H1 (cell line): ENCODE data around the gene CRABP2. TPM values are rescaled to one million over a fixed set of nuclear protein-coding genes. Genes with fewer than 3 reads are reported as not detected.
A peak's percentile ranks its signal among the peaks of the same experiment; 100 is the strongest.

Source experiments
- CTCF ChIA-PET: fragments of 300-600 bp; sonication (Branson Sonifier 250); formaldehyde crosslinking; loops from one replicate; lab custom pipeline; 2021; ENCODE audit not compliant: partially characterized antibody; lab: Charles Lee
- POLR2A ChIA-PET: fragments of 300-600 bp; sonication (Branson Sonifier 250); formaldehyde crosslinking; loops from one replicate; lab custom pipeline; 2021; ENCODE audit warnings: inconsistent platforms; ENCODE audit not compliant: partially characterized antibody; lab: Charles Lee
- DNase-seq, 2 experiments: peaks; one replicate each; pipeline versions ENCODE4 v3.0.0 to v3.0.0-alpha.2; 2010 to 2022; ENCODE audit warnings: low spot score in 2 of 2, low read depth in 1 of 2, mixed read lengths in 1 of 2
- FAIRE-seq: peaks from 2 replicates; lab custom pipeline; 2011; peaks lifted over from hg19 to GRCh38; lab: Jason Lieb, UNC
- H2AFZ ChIP-seq: 2 replicates; pipeline ENCODE4 v1.8.1; 2012; ENCODE audit warnings: low read length, inconsistent platforms
- H2AK5ac ChIP-seq: 2 replicates; pipeline ENCODE4 v1.6.1; 2013; ENCODE audit warnings: low read depth, low read length
- H2BK120ac ChIP-seq: replicated peaks from 2 replicates; pipeline ENCODE3; 2013; ENCODE audit warnings: low read depth, low read length, inconsistent platforms
- H2BK12ac ChIP-seq: 2 replicates; pipeline ENCODE4 v1.6.1; 2013; ENCODE audit warnings: low read depth, low read length
- H2BK15ac ChIP-seq: 2 replicates; pipeline ENCODE4 v1.6.1; 2013; ENCODE audit warnings: low read length
- H2BK20ac ChIP-seq: 2 replicates; pipeline ENCODE4 v1.6.1; 2013; ENCODE audit warnings: low read length
- H2BK5ac ChIP-seq: 2 replicates; pipeline ENCODE4 v1.6.1; 2013; ENCODE audit warnings: low read depth, low read length
- H3K14ac ChIP-seq: 2 replicates; pipeline ENCODE4 v1.6.1; 2013; ENCODE audit warnings: inconsistent platforms; ENCODE audit not compliant: insufficient read length
- H3K18ac ChIP-seq: 2 replicates; pipeline ENCODE4 v1.6.1; 2013; ENCODE audit warnings: low read length; ENCODE audit errors: extremely low read depth
- H3K23ac ChIP-seq: 2 replicates; pipeline ENCODE4 v1.6.1; 2013; ENCODE audit warnings: inconsistent platforms; ENCODE audit not compliant: insufficient read length
- H3K23me2 ChIP-seq: 2 replicates; pipeline ENCODE4 v1.6.1; 2013; ENCODE audit warnings: low read depth, low read length
- H3K27ac ChIP-seq: 2 replicates; pipeline ENCODE4 v1.6.1; 2011; ENCODE audit warnings: low read depth, low read length, inconsistent platforms
- H3K27me3 ChIP-seq, 4 experiments: replicated peaks in 1 of 4; 1 replicate in 1 of 4; 2 replicates in 3 of 4; pipeline versions ENCODE4 v1.6.1 to v1.8.1; 2011 to 2013; ENCODE audit warnings: low read length in 3 of 4, mild to moderate bottlenecking in 3 of 4, inconsistent platforms in 2 of 4, mixed read lengths in 2 of 4, moderate library complexity in 1 of 4; ENCODE audit not compliant: control insufficient read depth in 3 of 4, insufficient read depth in 3 of 4; ENCODE audit errors: extremely low read depth in 1 of 4
- H3K36me3 ChIP-seq, 4 experiments: 2 replicates each; pipeline versions ENCODE4 v1.6.1 to v1.8.1; 2011 to 2013; ENCODE audit warnings: mild to moderate bottlenecking in 4 of 4, low read length in 3 of 4, moderate library complexity in 2 of 4, control low read depth in 1 of 4, inconsistent platforms in 1 of 4; ENCODE audit not compliant: insufficient read depth in 4 of 4, control insufficient read depth in 2 of 4
- H3K4ac ChIP-seq: replicated peaks from 2 replicates; pipeline ENCODE3; 2013; ENCODE audit warnings: low read length, low read depth, mixed read lengths, inconsistent platforms; ENCODE audit not compliant: insufficient read length
- H3K4me1 ChIP-seq, 4 experiments: replicated peaks in 1 of 4; 1 replicate in 1 of 4; 2 replicates in 3 of 4; pipeline versions ENCODE4 v1.6.1 to v1.8.1; 2011 to 2013; ENCODE audit warnings: low read length in 3 of 4, inconsistent platforms in 2 of 4, mixed read lengths in 1 of 4; ENCODE audit not compliant: insufficient read depth in 4 of 4, control insufficient read depth in 3 of 4
- H3K4me2 ChIP-seq, 2 experiments: 2 replicates each; pipeline versions ENCODE4 v1.6.1 to v1.8.1; 2011 to 2013; ENCODE audit warnings: low read depth in 2 of 2, low read length in 2 of 2, control low read depth in 1 of 2, inconsistent platforms in 1 of 2, mild to moderate bottlenecking in 1 of 2; ENCODE audit not compliant: insufficient read depth in 1 of 2
- H3K4me3 ChIP-seq, 4 experiments: fragments of 200-600, 300-600 bp in 1 of 4; sonication (generic), shearing (Covaris generic), sonication (Bioruptor Twin) in 1 of 4; 2 replicates each; pipeline versions ENCODE4 v1.5.1 to v1.8.1; 2011 to 2016; ENCODE audit warnings: low read length in 4 of 4, low read depth in 3 of 4, control low read depth in 2 of 4, inconsistent platforms in 2 of 4, mild to moderate bottlenecking in 2 of 4, mixed read lengths in 1 of 4, moderate library complexity in 1 of 4; ENCODE audit not compliant: insufficient read depth in 2 of 4; ENCODE audit errors: extremely low read depth in 1 of 4
- H3K56ac ChIP-seq: replicated peaks from 2 replicates; pipeline ENCODE3; 2013; ENCODE audit warnings: low read depth, mild to moderate bottlenecking, mixed read lengths, low read length, inconsistent platforms; ENCODE audit not compliant: insufficient read length
- H3K79me1 ChIP-seq: 2 replicates; pipeline ENCODE4 v1.6.1; 2013; ENCODE audit warnings: low read depth, low read length, control low read depth
- H3K79me2 ChIP-seq, 2 experiments: 2 replicates each; pipeline versions ENCODE4 v1.6.1 to v1.8.1; 2012 to 2013; ENCODE audit warnings: low read length in 2 of 2, mild to moderate bottlenecking in 2 of 2, inconsistent platforms in 1 of 2; ENCODE audit not compliant: insufficient read depth in 2 of 2, control insufficient read depth in 1 of 2
- H3K9ac ChIP-seq, 4 experiments: replicated peaks in 1 of 4; 1 replicate in 1 of 4; 2 replicates in 3 of 4; pipeline versions ENCODE4 v1.6.1 to v1.8.1; 2011 to 2013; ENCODE audit warnings: low read depth in 3 of 4, low read length in 3 of 4, control low read depth in 2 of 4, mild to moderate bottlenecking in 2 of 4, moderate library complexity in 2 of 4, inconsistent platforms in 1 of 4; ENCODE audit errors: extremely low read depth in 1 of 4
- H3K9me3 ChIP-seq, 2 experiments: 2 replicates each; pipeline versions ENCODE4 v1.6.1 to v1.8.1; 2012 to 2013; ENCODE audit warnings: mild to moderate bottlenecking in 2 of 2, moderate library complexity in 2 of 2, control low read depth in 1 of 2, inconsistent platforms in 1 of 2, low read depth in 1 of 2, low read length in 1 of 2, mixed read lengths in 1 of 2; ENCODE audit not compliant: insufficient read depth in 2 of 2
- H4K20me1 ChIP-seq, 2 experiments: replicated peaks in 1 of 2; 2 replicates each; pipeline versions ENCODE3 to v1.8.1; 2011 to 2013; ENCODE audit warnings: inconsistent platforms in 2 of 2, low read length in 2 of 2, mild to moderate bottlenecking in 1 of 2; ENCODE audit not compliant: insufficient read depth in 2 of 2, control insufficient read depth in 1 of 2
- H4K5ac ChIP-seq: 2 replicates; pipeline ENCODE4 v1.6.1; 2013; ENCODE audit warnings: low read length, low read depth, mixed read lengths, inconsistent platforms; ENCODE audit not compliant: insufficient read length
- H4K8ac ChIP-seq: 2 replicates; pipeline ENCODE4 v1.8.0; 2013; ENCODE audit warnings: mild to moderate bottlenecking, moderate library complexity, low read length, inconsistent platforms; ENCODE audit not compliant: insufficient read depth; ENCODE audit errors: extremely low read depth
- H4K91ac ChIP-seq: replicated peaks from 2 replicates; pipeline ENCODE3; 2013; ENCODE audit warnings: low read length, mixed read lengths, inconsistent platforms; ENCODE audit not compliant: insufficient read length
- CBX8 ChIP-seq: fragments of 300-800, 300-1000 bp; sonication (generic); IDR thresholded peaks from 2 replicates; pipeline ENCODE4 v1.7.1; 2016; ENCODE audit warnings: low read depth, low read length, borderline replicate concordance
- E2F6 ChIP-seq: IDR thresholded peaks from 2 replicates; pipeline ENCODE4 v1.6.1; 2012; ENCODE audit warnings: inconsistent platforms
- MAFK ChIP-seq: IDR thresholded peaks from 2 replicates; pipeline ENCODE4 v1.6.1; 2012; ENCODE audit warnings: low read depth, mild to moderate bottlenecking, improper control_type of control experiment, low read length
- RAD21 ChIP-seq, 2 experiments: IDR thresholded peaks in 1 of 2; conservative IDR thresholded peaks in 1 of 2; 2 replicates each; pipeline ENCODE4 v1.6.1; 2011; ENCODE audit warnings: low read depth in 2 of 2, low read length in 2 of 2, improper control_type of control experiment in 1 of 2, inconsistent platforms in 1 of 2, mild to moderate bottlenecking in 1 of 2, moderate library complexity in 1 of 2
- RNF2 ChIP-seq: fragments of 200-900, 300-1000 bp; sonication (generic); IDR thresholded peaks from 2 replicates; pipeline ENCODE4 v1.7.1; 2016; ENCODE audit warnings: borderline replicate concordance, low read depth, mild to moderate bottlenecking, antibody characterized with exemption, low read length; ENCODE audit not compliant: poor library complexity, severe bottlenecking; ENCODE audit errors: missing control alignments
- SRF ChIP-seq: IDR thresholded peaks from 2 replicates; pipeline ENCODE4 v1.6.1; 2011; ENCODE audit warnings: mild to moderate bottlenecking, low read depth, low read length, moderate library complexity
- SUZ12 ChIP-seq: fragments of 200-600 bp; sonication (generic); IDR thresholded peaks from 2 replicates; pipeline ENCODE4 v1.6.1; 2012; ENCODE audit warnings: mild to moderate bottlenecking, inconsistent platforms, low read length, moderate library complexity, mixed read lengths
- USF2 ChIP-seq: IDR thresholded peaks from 2 replicates; pipeline ENCODE4 v1.6.1; 2011; ENCODE audit warnings: low read length, improper control_type of control experiment
- WGBS, 2 experiments: shearing (Covaris generic) in 1 of 2; methylation state at CpG; one replicate each; pipeline versions ENCODE4 v1.1.6 to v1.1.7; 2013 to 2015; ENCODE audit warnings: low lambda C conversion rate in 2 of 2, mixed read lengths in 2 of 2, inconsistent platforms in 1 of 2, low coverage in 1 of 2, missing lambda C conversion rate in 1 of 2; ENCODE audit not compliant: insufficient replicate concordance in 2 of 2, insufficient coverage in 1 of 2, insufficient read length in 1 of 2; ENCODE audit errors: extremely low coverage in 1 of 2, missing lambda C conversion rate in 1 of 2; 5-methylcytosine and 5-hydroxymethylcytosine counted together
- polyA plus RNA-seq, 7 experiments: library from polyadenylated mRNA; depleted of rRNA in 3 of 7; stranded (reverse) in 5 of 7; unstranded in 2 of 7; fragments of >200 nt in 5 of 7; fragments of 200-250 nt in 2 of 7; gene quantifications; 1 replicate in 5 of 7; 2 replicates in 1 of 7; 4 replicates in 1 of 7; pipeline versions ENCODE4 v1.2.1 to v1.2.3, GENCODE V29; 2011 to 2013; ENCODE audit warnings: missing spikeins in 2 of 7, mixed read lengths in 2 of 7
- total RNA-seq: library from RNA; stranded (reverse); fragmentation: NEBNext Ultra II Directional; extraction: Animal tissue kit (Norgen Biotek cat#: 25700); gene quantifications from 2 replicates; pipeline ENCODE4 v1.2.1, GENCODE V29; 2021

The CRABP2 gene
- total and polyA plus RNA-seq, 2 of the 8 experiments (the other 6 are each of a cell fraction or from before 2014, with no cell fraction given) = 69.2 to 119 TPM

DNA sequence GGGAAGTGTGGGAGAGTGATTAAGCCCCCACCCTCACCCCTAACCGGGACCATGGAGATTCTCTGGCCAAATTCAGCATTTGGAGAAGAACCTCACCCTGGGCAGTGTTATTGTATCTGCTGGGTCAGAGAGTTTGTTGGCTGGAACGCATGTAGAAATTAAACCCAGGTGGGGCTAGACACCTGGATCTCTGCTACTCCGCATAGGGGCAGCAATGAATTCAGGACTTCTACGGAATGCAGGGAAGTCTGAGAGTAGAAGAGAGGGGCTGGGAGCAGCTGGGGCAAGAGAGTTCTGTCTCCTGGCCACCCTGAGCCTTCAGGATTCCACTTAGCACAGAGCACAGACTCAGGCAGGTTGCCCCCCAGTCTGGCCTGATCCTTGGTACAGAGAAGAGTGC lies 3.6 kb upstream of the CRABP2 start:
- Histone ChIP-seq H3K27me3 (peaks cover 0 to 13% (median 6%) of the 10 kb centered on the region in 4 experiments; a peak in 4 of 7 replicates), H2BK15ac (peak overlapping the region; percentile 97), H3K4me3 (peak overlapping the region in 3 of 4 experiments; percentile 21 to 80 (median 29); a peak in 5 of 8 replicates), H3K4ac (no peak overlapping the region), H4K5ac (peak overlapping the region; percentile 20), H2AFZ (no peak overlapping the region), H4K91ac (peak overlapping the region; percentile 61), H4K8ac (no peak overlapping the region), H3K4me2 (peak overlapping the region; percentile 77 to 94), H2BK120ac (peak overlapping the region; percentile 19), H3K4me1 (peaks cover 19 to 56% (median 40%) of the 10 kb centered on the region in 4 experiments), H3K36me3 (no peaks in the 10 kb centered on the region), H3K23me2 (peaks cover 31% of the 10 kb centered on the region; the same call in 1 of the 2 replicates), H3K9ac (no peak overlapping the region), H3K56ac (no peak overlapping the region), H2BK20ac (peak overlapping the region; percentile 8), H3K27ac (peak overlapping the region; percentile 52; the same call in 1 of the 2 replicates), H3K23ac (no peak overlapping the region), H2BK12ac (peak overlapping the region; percentile 90), H3K14ac (no peak overlapping the region), H3K79me2 (peaks cover 2 to 10% of the 10 kb centered on the region in 2 experiments; a peak in 1 of 4 replicates), H4K20me1 (peaks cover 0 to 2% of the 10 kb centered on the region in 2 experiments), H3K9me3 (no peaks in the 10 kb centered on the region), H3K18ac (peak overlapping the region; percentile 98), H3K79me1 (no peaks in the 10 kb centered on the region), H2AK5ac (peak overlapping the region; percentile 26; the same call in 1 of the 2 replicates), H2BK5ac (peak overlapping the region; percentile 68; the same call in 1 of the 2 replicates)
- WGBS, 2 experiments = 57% methylated on average over 4 of the region's 4 CpGs; no CpG with 5 or more reads in 1 of the 2 experiments
- ChIA-PET CTCF (interaction anchor here (1.0 to 66.0 kb wide), 7 partner anchors 4 to 182 kb away, joined by 3 to 4284 read pairs (median 18); partner anchors contain the start of genes CRABP2, ISG20L2, METTL25B and MRPL24), POLR2A (interaction anchor here (0.9 to 16.9 kb wide), 12 partner anchors 10 to 215 kb away, joined by 3 to 530 read pairs (median 10); partner anchors contain the start of genes HDGF, ISG20L2, METTL25B and MRPL24)
- DNase-seq = no peak
- FAIRE-seq = no peak
- TF ChIP-seq USF2 = no peak
- no peak for TF ChIP-seq E2F6
- no peak for TF ChIP-seq CBX8
- no peak for TF ChIP-seq MAFK
- TF ChIP-seq SUZ12 = no peak
- TF ChIP-seq SRF = no peak
- TF ChIP-seq RNF2 = no peak
- TF ChIP-seq RAD21 (IDR thresholded peaks at IDR 0.05 in 1 of 2, conservative IDR thresholded peaks at IDR 0.05 in 1 of 2; ENCODE audit: low read depth in 2 of 2, low read length in 2 of 2) = no peak
